ENCODE data around the gene TFDP1.

The TFDP1 gene

DNA sequence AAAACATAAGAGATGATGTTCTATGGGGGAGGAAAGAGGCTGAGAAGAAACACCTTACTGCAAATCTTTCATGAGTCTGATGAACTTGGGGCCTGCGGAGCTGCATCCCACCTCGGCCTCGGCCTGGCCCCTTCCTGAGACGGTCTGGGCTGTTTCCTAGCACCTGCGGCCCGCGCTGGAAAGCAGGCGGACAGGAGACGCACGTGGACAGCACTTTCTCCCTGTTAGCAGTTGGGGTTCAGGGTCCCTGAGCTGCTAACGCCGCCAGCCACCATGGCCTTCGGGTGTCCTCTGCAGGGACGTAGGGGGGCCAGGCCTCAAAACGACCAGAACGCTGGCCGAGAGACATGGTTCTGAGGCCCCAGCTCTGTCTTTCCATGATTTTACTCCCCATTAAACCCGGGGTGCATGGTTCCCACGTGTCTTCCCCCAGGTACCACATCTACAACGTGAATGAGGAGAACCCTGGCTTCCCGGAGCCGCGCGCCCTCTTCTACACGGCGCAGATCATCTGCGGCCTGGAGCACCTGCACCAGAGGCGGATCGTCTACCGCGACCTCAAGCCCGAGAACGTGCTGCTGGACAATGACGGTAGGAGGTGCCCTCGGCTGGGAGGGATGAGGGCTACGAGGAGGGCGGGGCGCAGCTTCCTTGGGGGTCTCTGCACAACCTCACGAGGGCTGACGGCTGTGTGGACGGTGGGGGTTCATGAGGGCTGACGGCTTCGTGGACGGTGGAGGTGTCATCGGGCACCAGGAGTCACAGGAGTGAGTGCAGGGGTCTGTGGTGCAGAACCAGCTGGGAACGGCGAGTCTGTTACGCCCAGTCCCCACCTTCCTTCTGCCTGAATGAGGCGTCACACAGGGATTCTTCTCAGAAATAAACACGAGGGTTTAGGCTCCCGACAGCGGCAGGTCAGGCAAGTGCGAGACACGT is 86.8 kb downstream of the TFDP1 start:
- TF ChIP-seq RAD21 (IDR thresholded peaks at IDR 0.05; ENCODE audit: low read depth) = no peak
- TF ChIP-seq TAF1 (IDR thresholded peaks at IDR 0.05; ENCODE audit: low read depth) = no peak
- TF ChIP-seq, protein P1, sequence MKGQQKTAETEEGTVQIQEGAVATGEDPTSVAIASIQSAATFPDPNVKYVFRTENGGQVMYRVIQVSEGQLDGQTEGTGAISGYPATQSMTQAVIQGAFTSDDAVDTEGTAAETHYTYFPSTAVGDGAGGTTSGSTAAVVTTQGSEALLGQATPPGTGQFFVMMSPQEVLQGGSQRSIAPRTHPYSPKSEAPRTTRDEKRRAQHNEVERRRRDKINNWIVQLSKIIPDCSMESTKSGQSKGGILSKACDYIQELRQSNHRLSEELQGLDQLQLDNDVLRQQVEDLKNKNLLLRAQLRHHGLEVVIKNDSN (IDR thresholded peaks at IDR 0.05) = no peak
- TF ChIP-seq EP300 (IDR thresholded peaks at IDR 0.05; ENCODE audit: borderline replicate concordance) = no peak
- no peak for TF ChIP-seq YY1 (IDR thresholded peaks at IDR 0.05; ENCODE audit: low read depth)
- no peak for TF ChIP-seq CREB1 (IDR thresholded peaks at IDR 0.05; ENCODE audit: low read depth)
- TF ChIP-seq EGR1 (IDR thresholded peaks at IDR 0.05) = no peak
- no peak for TF ChIP-seq ZBTB7A (IDR thresholded peaks at IDR 0.05; ENCODE audit: low read depth)
- no peak for TF ChIP-seq FOXM1 (IDR thresholded peaks at IDR 0.05; ENCODE audit: borderline replicate concordance, low read depth)
- TF ChIP-seq TCF12 (IDR thresholded peaks at IDR 0.05; ENCODE audit: low read depth) = no peak
- no peak for TF ChIP-seq CEBPB (IDR thresholded peaks at IDR 0.05)

DNA sequence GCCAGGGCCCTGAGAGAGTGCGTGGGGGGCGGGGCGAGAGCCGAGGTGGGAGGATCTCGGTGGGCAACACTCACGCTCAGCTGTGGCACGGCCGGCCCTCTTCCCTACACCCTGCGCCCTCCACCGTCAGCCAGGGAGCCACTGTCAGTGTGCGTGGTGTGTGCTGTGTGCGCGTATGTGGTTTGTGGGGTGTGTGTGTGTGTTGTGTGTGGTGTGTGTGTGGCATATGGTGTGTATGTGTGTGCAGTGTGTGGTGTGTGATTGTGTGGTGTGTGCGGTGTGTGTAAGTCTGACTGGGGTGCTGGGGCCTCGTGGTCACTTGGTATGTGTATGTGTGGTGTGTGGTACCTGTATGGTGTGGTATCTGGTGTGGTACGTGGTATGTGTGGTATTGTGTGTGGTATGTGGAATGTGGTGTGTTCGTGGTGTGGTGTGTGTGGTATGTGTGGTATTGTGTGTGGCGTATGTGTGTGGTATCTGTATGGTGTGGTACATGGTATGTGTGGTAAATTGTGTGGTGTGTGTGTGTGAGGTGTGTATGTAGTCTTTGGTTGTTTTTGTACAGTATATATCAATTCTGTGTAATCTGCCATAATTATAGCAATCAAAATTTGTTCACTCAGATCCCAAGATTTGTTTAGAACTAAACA is 87.6 kb downstream of the TFDP1 start:
- no peak for TF ChIP-seq CEBPB (IDR thresholded peaks at IDR 0.05)
